ENCODE results near the gene CLDN22.

GRCh38 chr4:183291070-183291469 lies 29.0 kb downstream of the CLDN22 start:
- TF ChIP-seq POLR2A (IDR thresholded peaks at IDR 0.05), result no peak
- TF ChIP-seq, protein P1, sequence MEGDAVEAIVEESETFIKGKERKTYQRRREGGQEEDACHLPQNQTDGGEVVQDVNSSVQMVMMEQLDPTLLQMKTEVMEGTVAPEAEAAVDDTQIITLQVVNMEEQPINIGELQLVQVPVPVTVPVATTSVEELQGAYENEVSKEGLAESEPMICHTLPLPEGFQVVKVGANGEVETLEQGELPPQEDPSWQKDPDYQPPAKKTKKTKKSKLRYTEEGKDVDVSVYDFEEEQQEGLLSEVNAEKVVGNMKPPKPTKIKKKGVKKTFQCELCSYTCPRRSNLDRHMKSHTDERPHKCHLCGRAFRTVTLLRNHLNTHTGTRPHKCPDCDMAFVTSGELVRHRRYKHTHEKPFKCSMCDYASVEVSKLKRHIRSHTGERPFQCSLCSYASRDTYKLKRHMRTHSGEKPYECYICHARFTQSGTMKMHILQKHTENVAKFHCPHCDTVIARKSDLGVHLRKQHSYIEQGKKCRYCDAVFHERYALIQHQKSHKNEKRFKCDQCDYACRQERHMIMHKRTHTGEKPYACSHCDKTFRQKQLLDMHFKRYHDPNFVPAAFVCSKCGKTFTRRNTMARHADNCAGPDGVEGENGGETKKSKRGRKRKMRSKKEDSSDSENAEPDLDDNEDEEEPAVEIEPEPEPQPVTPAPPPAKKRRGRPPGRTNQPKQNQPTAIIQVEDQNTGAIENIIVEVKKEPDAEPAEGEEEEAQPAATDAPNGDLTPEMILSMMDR (IDR thresholded peaks at IDR 0.05), result no peak
